A673 (cell line): ENCODE data around the gene ADGRG1. TPM values are rescaled to one million over a fixed set of nuclear protein-coding genes. Genes with fewer than 3 reads are reported as not detected.
A peak's percentile ranks its signal among the peaks of the same experiment; 100 is the strongest.

Experiments used
- BruUV-seq: library from RNA; stranded (reverse); fragments of 400-500 nt; replicated peaks from 2 replicates; lab custom pipeline; 2021; lab: Mats Ljungman, UMichigan
- CTCF ChIA-PET: fragments of 300-600 bp; sonication (Branson Sonifier 250); formaldehyde crosslinking; loops from one replicate; lab custom pipeline; 2022; ENCODE audit warnings: antibody characterized with exemption; lab: Charles Lee
- POLR2A ChIA-PET: fragments of 300-600 bp; sonication (Branson Sonifier 250); formaldehyde crosslinking; loops from one replicate; lab custom pipeline; 2022; ENCODE audit warnings: antibody characterized with exemption; ENCODE audit not compliant: low non-redundant PET; lab: Charles Lee
- DNase-seq: peaks from one replicate; pipeline ENCODE4 v3.0.0-alpha.2; 2015; ENCODE audit warnings: low spot score
- H3K27ac ChIP-seq: fragments of 200-600 bp; sonication (generic); 2 replicates; pipeline ENCODE4 v1.5.1; 2016; ENCODE audit warnings: mixed run types, low read depth, mild to moderate bottlenecking, mixed read lengths, antibody characterized with exemption, low read length; ENCODE audit not compliant: poor library complexity, severe bottlenecking
- H3K27me3 ChIP-seq: fragments of 200-600 bp; sonication (generic); replicated peaks from 2 replicates; pipeline ENCODE4 v1.6.1; 2017; ENCODE audit warnings: mixed run types, low read depth, mild to moderate bottlenecking, mixed read lengths, antibody characterized with exemption, low read length; ENCODE audit not compliant: insufficient read depth, poor library complexity
- H3K36me3 ChIP-seq: fragments of 200-600 bp; sonication (generic); 2 replicates; pipeline ENCODE4 v1.6.1; 2016; ENCODE audit warnings: mixed run types, mild to moderate bottlenecking, mixed read lengths, antibody characterized with exemption, low read length; ENCODE audit not compliant: insufficient read depth, poor library complexity, severe bottlenecking
- H3K4me1 ChIP-seq: fragments of 200-600 bp; sonication (generic); 2 replicates; pipeline ENCODE4 v1.6.1; 2017; ENCODE audit warnings: mixed run types, mild to moderate bottlenecking, mixed read lengths, antibody characterized with exemption, low read length; ENCODE audit not compliant: insufficient read depth, poor library complexity, severe bottlenecking
- H3K4me3 ChIP-seq: fragments of 200-600 bp; sonication (generic); 2 replicates; pipeline ENCODE4 v1.5.1; 2016; ENCODE audit warnings: low read depth, mixed run types, mild to moderate bottlenecking, mixed read lengths, low read length; ENCODE audit not compliant: poor library complexity, severe bottlenecking
- H3K9me3 ChIP-seq: fragments of 200-600 bp; sonication (generic); 2 replicates; pipeline ENCODE4 v1.6.1; 2016; ENCODE audit warnings: mixed run types, low read depth, mild to moderate bottlenecking, mixed read lengths, antibody characterized with exemption, low read length; ENCODE audit not compliant: poor library complexity, severe bottlenecking
- CTCF ChIP-seq: fragments of 300-800, 200-600 bp; sonication (generic); conservative IDR thresholded peaks from 2 replicates; pipeline ENCODE4 v1.5.1; 2017; ENCODE audit warnings: low read depth, mild to moderate bottlenecking, antibody characterized with exemption, low read length, moderate library complexity, mixed read lengths
- EZH2 ChIP-seq: fragments of 200-600 bp; sonication (generic); IDR thresholded peaks from 2 replicates; pipeline ENCODE4 v1.6.1; 2017; ENCODE audit warnings: borderline replicate concordance, low read depth, mild to moderate bottlenecking, mixed read lengths, antibody characterized with exemption, low read length; ENCODE audit not compliant: poor library complexity, severe bottlenecking
- intact Hi-C: fragments of 100-400 bp; cut with micrococcal nuclease; formaldehyde crosslinking; loops from one replicate; pipeline ENCODE4 v1.10.0; 2022; ENCODE audit not compliant: unreplicated experiment
- total RNA-seq: library from RNA; stranded (reverse); gene quantifications from 2 replicates; pipeline ENCODE4 v1.2.3, GENCODE V29; 2021

Gene ADGRG1
- total RNA-seq, 1 experiment from 2014 or later: 0.75 TPM

- POLR2A ChIA-PET: interaction anchor here (0.6 kb wide), 1 partner anchor 405 kb away, joined by 4 read pairs; the partner anchor contains the start of genes PSME3IP1 and RSPRY1
Observed at GRCh38 chr16:57591086-57591869, 37.2 kb upstream of the ADGRG1 start.

GRCh38 chr16:57591870-57592485, 36.5 kb upstream of the ADGRG1 start:
- no peak for DNase-seq
- POLR2A ChIA-PET: no interaction called here

More at GRCh38 chr16:57591086-57591869, 37.2 kb upstream of the ADGRG1 start:
- CTCF ChIA-PET: interaction anchor here (0.5 to 2.3 kb wide), 8 partner anchors 15 to 538 kb away, joined by 3 to 6 read pairs (median 6); partner anchors contain the start of genes ADGRG1 and CFAP20
- Histone ChIP-seq H3K36me3 (no peaks in the 10 kb centered on the region), H3K4me1 (peaks cover 10% of the 10 kb centered on the region), H3K27me3 (no peaks in the 10 kb centered on the region), H3K4me3 (no peak overlapping the region), H3K27ac (no peak overlapping the region), H3K9me3 (no peaks in the 10 kb centered on the region)
- intact Hi-C loops: loop anchor here (1.0 to 10.0 kb wide), 4 partner anchors 58 to 411 kb away; partner anchors contain the start of genes USB1 and ZNF319
- peak; percentile 95 for TF ChIP-seq CTCF
- no peak for TF ChIP-seq EZH2
- BruUV-seq: no TSS peak
- DNase-seq: peak; percentile 84

More at GRCh38 chr16:57591870-57592485, 36.5 kb upstream of the ADGRG1 start:
- Histone ChIP-seq H3K27me3 (no peaks in the 10 kb centered on the region), H3K9me3 (peaks cover 1% of the 10 kb centered on the region), H3K36me3 (no peaks in the 10 kb centered on the region), H3K27ac (no peak overlapping the region), H3K4me3 (no peak overlapping the region), H3K4me1 (peaks cover 10% of the 10 kb centered on the region)
- CTCF ChIA-PET: interaction anchor here (1.0 to 2.3 kb wide), 3 partner anchors 36 to 538 kb away, joined by 3 to 6 read pairs (median 6); partner anchors contain the start of genes ADGRG1 and CFAP20
- BruUV-seq: no TSS peak
- no peak for TF ChIP-seq EZH2
- TF ChIP-seq CTCF: no peak
- intact Hi-C loops: loop anchor here (1.0 to 10.0 kb wide), 4 partner anchors 57 to 410 kb away; partner anchors contain the start of genes USB1 and ZNF319
